ENCODE results near the gene KLHL14. TPM values are rescaled to one million over a fixed set of nuclear protein-coding genes. Genes with fewer than 3 reads are reported as not detected.

KLHL14 gene
- total RNA-seq, 2 donors from 2014 or later: 0.41 to 3.0 TPM

DNA sequence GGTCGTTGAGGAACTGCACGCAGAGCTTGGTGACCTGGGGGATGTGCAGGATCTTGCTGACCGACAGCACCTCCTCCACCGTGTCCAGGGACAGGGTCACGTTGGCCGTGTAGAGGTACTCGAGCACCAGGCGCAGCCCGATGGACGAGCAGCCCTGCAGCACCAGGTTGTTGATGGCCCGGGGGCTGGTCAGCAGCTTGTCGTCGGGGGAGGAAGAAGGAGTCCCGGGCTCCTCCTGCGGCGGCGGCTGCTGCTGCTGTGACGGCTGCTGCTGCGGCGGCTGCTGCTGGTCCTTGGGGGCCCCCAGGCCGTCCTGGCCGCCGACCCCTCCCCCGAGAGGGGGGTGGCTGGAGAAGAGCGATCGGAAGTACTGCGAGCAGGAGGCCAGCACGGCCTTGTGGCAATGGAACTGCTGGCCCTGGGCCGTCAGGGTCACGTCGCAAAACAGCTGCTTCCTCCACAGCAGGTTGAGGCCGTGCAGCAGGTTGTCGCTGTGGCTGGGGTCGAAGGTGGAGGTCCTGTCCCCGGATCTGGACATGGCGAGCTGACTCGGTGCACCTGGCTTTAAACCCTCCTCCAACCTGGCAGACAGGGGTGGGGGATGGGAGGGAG lies 2.7 kb downstream of the KLHL14 start:
- Histone ChIP-seq H3K27me3 (replicated peaks; ENCODE audit: insufficient read depth) (peaks cover 5% of the 10 kb centered on the region), H3K27ac (no peak overlapping the region), H3K9me3 (no peaks in the 10 kb centered on the region), H3K4me3 (peak overlapping the region; percentile 32 to 34), H3K4me1 (replicated peaks) (no peaks in the 10 kb centered on the region), H3K36me3 (no peaks in the 10 kb centered on the region)
- intact Hi-C loops (cut with DNase I): no loop called here
- TF ChIP-seq POLR2AphosphoS5 (IDR thresholded peaks at IDR 0.05) (no peak), POLR2A (IDR thresholded peaks at IDR 0.05) (no peak)
- TF ChIP-seq, protein P1, sequence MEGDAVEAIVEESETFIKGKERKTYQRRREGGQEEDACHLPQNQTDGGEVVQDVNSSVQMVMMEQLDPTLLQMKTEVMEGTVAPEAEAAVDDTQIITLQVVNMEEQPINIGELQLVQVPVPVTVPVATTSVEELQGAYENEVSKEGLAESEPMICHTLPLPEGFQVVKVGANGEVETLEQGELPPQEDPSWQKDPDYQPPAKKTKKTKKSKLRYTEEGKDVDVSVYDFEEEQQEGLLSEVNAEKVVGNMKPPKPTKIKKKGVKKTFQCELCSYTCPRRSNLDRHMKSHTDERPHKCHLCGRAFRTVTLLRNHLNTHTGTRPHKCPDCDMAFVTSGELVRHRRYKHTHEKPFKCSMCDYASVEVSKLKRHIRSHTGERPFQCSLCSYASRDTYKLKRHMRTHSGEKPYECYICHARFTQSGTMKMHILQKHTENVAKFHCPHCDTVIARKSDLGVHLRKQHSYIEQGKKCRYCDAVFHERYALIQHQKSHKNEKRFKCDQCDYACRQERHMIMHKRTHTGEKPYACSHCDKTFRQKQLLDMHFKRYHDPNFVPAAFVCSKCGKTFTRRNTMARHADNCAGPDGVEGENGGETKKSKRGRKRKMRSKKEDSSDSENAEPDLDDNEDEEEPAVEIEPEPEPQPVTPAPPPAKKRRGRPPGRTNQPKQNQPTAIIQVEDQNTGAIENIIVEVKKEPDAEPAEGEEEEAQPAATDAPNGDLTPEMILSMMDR (IDR thresholded peaks at IDR 0.05): no peak
- WGBS: 2% methylated on average over 34 of the region's 37 CpGs
- no peak for DNase-seq (ENCODE audit: low spot score)

DNA sequence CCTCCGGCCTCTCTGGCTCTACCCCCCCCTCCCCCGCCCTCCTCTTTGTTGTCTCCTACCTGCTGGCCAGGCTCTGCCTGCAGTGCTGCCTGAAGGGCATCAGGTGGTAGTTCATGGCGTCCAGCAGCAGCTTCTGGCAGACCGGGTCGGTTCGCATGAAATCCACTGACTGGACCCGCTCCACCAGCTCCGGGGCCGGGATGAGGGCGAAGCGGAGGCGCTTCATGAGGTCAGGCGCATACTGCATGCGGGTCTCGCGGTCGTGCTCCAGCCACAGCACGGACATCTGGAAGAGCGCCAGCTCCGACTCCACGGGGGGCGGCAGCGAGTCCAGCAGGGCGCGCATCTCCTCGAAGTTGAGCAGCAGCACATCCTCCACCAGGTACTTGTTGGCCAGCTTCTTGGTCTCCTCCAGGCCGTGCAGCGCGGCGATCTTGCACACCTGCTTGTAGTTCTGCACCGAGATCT lies 3.2 kb downstream of the KLHL14 start:
- peaks cover 5% of the 10 kb centered on the region for H3K27me3 ChIP-seq (replicated peaks; ENCODE audit: insufficient read depth)
- TF ChIP-seq POLR2A (IDR thresholded peaks at IDR 0.05) (no peak), POLR2AphosphoS5 (IDR thresholded peaks at IDR 0.05) (no peak)
- TF ChIP-seq, protein P1 (IDR thresholded peaks at IDR 0.05): no peak
- no peaks in the 10 kb centered on the region for H3K9me3 ChIP-seq
- intact Hi-C loops (cut with DNase I): no loop called here
- no peak for DNase-seq (ENCODE audit: low spot score)
- H3K36me3 ChIP-seq: no peaks in the 10 kb centered on the region
- WGBS: 9% methylated on average over 15 of the region's 31 CpGs
- no peaks in the 10 kb centered on the region for H3K4me1 ChIP-seq (replicated peaks)
- H3K27ac ChIP-seq: no peak overlapping the region
- H3K4me3 ChIP-seq: peak overlapping the region; percentile 32 to 34

DNA sequence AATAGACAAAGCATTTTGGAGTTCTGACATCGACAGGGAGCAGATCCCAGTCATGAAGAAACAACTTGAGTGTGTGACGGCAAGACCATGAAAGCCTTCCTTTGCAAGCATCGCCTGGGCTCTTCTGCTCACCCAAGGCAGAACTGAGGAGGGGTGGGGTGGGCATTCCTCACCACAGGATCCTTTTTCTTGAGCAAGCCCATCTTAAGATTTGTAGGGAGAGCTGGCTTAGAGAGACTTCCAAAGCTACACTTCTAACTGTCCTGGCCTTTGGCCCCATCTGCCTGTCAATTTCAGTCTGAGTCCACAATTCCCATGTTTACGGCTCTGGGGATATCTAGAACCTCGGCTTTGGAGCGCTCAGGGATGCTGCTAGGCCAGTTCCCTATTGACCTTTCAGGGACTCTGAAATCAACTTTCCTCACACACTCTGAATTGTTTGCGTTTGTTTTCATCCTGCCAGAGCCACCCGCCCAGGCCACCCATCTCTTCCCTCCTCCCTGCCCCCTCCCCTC lies 3.7 kb downstream of the KLHL14 start:
- Histone ChIP-seq H3K27me3 (replicated peaks; ENCODE audit: insufficient read depth) (peaks cover 5% of the 10 kb centered on the region), H3K4me3 (no peak overlapping the region), H3K27ac (no peak overlapping the region), H3K36me3 (no peaks in the 10 kb centered on the region), H3K4me1 (replicated peaks) (no peaks in the 10 kb centered on the region), H3K9me3 (no peaks in the 10 kb centered on the region)
- 67% methylated on average over 8 of the region's 8 CpGs for WGBS
- DNase-seq (ENCODE audit: low spot score): no peak
- TF ChIP-seq POLR2A (IDR thresholded peaks at IDR 0.05) (no peak), POLR2AphosphoS5 (IDR thresholded peaks at IDR 0.05) (no peak)
- TF ChIP-seq, protein P1 (IDR thresholded peaks at IDR 0.05): no peak
- intact Hi-C loops (cut with DNase I): no loop called here

DNA sequence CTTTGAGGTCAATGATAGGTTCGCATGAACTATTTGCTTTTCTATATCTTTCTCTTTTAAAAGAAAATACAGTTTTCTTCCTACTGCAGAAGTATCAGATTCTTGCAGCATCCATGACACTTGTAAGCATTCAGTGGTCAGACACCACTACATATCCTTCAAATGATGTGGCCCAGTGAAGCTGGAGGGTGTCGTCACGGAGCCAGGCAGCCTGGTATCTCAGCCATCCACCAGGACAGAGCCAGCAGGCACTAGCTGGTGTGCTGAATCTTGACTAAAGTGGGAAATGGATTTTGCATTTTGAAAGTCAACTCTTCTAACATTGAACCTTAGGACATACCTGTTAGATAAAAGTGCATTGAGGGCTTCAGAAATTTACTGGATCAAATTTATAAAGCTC lies 5.4 kb downstream of the KLHL14 start:
- 90% methylated on average over 3 of the region's 3 CpGs for WGBS
- TF ChIP-seq POLR2AphosphoS5 (IDR thresholded peaks at IDR 0.05) (no peak), POLR2A (IDR thresholded peaks at IDR 0.05) (no peak)
- TF ChIP-seq, protein P1 (IDR thresholded peaks at IDR 0.05): no peak
- Histone ChIP-seq H3K9me3 (no peaks in the 10 kb centered on the region), H3K27ac (no peak overlapping the region), H3K36me3 (no peaks in the 10 kb centered on the region), H3K4me1 (replicated peaks) (no peaks in the 10 kb centered on the region), H3K27me3 (replicated peaks; ENCODE audit: insufficient read depth) (peaks cover 5% of the 10 kb centered on the region), H3K4me3 (no peak overlapping the region)
- no peak for DNase-seq (ENCODE audit: low spot score)
- intact Hi-C loops (cut with DNase I): no loop called here
